HG03342 (cell line): ENCODE measurements around the gene FLAD1.

ENCODE experiments used
- ATAC-seq: cut with Tn5 transposase; IDR thresholded peaks from one replicate; pipeline ENCODE4 v1.9.1; 2021; ENCODE audit warnings: mild to moderate bottlenecking, moderate library complexity; ENCODE audit not compliant: unreplicated experiment

FLAD1 gene

DNA sequence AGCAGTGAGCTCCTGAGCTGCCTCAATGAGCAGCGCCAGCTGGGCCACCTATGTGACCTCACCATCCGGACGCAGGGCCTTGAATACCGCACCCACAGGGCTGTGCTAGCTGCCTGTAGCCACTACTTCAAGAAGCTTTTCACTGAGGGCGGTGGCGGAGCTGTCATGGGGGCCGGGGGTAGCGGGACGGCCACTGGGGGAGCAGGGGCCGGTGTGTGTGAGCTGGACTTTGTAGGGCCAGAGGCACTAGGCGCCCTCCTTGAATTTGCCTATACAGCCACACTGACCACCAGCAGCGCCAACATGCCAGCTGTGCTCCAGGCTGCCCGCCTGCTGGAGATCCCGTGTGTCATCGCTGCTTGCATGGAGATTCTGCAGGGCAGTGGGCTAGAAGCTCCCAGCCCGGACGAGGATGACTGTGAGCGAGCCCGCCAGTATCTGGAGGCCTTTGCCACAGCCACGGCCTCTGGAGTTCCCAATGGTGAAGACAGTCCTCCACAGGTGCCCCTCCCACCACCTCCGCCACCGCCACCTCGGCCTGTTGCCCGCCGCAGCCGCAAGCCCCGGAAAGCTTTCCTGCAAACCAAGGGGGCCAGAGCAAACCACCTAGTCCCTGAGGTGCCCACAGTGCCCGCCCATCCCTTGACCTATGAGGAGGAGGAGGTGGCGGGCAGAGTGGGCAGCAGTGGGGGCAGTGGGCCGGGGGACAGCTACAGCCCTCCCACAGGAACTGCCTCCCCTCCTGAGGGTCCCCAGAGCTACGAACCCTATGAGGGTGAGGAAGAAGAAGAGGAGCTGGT is 31.8 kb downstream of the FLAD1 start:
- ATAC-seq = no peak

DNA sequence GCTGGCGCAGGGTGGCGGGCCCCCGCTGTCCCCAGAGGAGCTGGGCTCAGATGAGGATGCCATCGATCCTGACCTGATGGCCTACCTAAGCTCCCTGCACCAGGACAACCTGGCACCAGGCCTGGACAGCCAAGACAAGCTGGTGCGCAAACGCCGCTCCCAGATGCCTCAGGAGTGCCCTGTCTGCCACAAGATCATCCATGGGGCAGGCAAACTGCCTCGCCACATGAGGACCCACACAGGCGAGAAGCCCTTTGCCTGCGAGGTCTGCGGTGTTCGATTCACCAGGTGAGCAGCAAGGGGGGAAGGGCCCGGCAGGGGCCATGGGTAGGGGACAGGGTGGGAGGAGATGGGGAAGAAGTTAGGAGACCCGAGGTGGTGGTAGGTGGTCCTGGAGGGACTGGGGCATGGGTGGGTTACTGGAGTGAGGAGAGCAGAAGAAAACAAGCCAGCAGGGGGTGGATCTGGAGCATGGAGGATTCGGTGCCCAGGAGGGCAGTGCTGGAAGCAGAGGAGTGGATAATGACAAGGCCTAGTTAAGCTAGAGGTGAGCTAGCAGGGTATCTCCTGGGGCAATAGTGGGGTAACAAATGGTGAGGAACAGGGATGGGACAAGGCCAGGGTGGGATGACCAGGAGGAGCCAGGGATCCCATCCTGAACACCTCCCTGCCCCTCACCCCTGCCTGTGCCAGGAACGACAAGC is 32.5 kb downstream of the FLAD1 start:
- no peak for ATAC-seq

DNA sequence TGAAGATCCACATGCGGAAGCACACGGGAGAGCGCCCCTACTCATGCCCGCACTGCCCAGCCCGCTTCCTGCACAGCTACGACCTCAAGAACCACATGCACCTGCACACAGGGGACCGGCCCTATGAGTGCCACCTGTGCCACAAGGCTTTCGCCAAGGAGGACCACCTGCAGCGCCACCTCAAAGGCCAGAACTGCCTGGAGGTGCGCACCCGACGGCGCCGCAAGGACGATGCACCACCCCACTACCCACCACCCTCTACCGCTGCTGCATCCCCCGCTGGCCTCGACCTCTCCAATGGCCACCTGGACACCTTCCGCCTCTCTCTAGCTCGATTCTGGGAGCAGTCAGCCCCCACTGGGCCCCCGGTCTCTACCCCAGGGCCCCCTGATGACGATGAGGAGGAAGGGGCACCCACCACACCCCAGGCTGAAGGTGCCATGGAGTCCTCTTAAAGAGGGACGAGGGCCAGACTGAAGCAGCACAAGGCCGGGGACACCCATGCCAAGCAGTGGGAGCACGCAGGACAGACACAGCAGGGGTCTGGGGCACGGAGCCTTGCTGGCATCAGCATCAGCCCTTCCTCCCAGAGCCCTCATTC is 33.2 kb downstream of the FLAD1 start:
- no peak for ATAC-seq

DNA sequence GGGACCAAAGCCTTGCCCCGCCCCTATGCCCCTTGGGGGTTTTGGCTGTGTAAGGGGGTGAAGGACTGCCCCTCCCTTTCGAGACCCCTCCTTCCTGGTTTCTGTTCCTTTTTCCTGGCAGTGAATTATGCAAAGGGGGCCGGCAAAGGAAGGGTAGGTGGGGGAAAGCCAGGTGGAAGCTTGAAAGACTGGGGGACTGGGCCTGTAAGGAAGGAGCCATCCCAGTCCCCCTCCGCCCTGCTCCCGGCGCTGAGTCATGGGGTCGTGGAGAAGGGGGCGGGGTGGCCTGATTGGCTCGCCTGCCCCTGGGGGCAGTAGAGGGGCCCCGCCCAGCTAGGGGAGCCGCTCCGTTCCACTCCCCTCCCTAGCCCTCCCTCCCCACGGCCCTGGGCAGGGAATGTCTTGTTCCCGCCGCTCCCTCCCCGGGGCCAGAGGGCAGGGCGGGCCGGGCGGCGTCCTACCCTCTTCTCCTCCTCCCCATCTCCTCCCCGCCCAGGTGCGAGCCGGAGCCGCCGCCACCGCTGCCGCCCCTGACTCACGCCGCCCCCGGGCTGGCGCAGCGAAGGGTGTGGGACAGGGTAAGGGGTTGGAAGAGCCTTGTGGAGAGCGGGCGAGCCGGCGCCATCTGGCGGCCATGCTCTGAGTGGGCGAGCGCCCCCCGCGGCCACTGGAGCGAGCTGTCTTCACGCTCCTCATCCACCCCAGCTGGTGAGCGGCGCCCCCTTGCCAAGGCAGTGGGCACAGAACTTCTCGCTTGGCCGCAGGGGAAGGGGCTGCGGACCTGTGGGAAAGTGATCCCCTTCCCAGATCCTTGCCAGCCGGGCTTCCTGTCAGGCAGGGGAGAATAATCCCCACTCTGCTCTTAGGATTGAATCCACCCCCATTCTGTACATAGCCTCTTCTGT is 34.1 kb downstream of the FLAD1 start:
- peak; percentile 64 for ATAC-seq

DNA sequence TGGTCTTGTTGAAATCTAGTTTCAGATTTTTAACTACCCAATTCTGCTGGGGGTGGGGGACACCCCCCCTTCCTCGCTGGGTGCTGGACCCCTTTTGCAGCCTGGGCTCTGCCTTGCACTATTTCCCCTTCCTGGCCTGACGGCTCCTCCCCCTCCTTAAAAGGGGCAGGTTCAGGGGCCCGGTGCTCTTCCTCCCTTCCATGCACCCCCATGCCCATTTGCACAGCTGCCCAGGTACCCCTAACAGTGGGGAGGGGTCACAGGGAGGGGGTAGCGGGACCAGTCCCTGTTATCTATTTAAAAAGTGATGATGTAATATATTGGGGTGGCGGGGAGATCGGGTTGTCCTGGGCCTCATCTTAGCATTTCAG is 34.8 kb downstream of the FLAD1 start:
- peak; percentile 16 for ATAC-seq

DNA sequence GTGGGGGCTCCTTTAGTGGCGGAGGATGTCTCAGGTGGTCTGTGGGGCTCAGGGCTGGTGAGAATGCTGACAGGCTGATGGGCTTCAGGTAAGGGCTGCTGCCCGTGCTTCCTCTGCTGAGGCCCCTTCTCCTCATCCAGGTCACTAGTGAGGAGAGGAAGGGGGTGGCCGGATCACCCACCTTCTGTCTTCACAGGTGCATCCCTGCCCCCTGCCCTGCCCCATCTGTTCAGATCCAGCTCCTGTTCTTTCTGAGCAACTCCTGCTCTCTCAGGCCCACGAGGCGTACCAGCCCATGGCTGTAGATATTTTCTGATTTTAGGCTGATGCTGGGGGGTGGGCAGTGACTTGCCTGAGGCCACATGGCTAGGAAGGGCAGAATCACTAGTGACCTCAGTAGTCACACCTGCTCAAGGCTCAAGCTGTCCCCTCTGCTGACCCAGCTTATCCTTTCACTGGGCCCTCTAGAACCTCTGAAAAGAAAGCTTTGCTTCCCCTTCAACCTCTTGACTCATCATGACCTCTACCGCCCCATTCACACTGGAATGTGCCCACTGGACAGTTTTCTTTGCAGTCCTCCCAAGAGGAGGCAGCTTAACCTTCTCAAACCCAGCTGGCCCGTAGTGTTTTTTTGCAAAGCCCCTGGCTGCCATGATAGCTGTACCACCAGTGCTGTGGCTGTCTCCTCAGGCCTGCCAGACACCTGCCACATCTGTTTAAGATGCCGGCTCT is 35.6 kb downstream of the FLAD1 start:
- ATAC-seq = no peak

DNA sequence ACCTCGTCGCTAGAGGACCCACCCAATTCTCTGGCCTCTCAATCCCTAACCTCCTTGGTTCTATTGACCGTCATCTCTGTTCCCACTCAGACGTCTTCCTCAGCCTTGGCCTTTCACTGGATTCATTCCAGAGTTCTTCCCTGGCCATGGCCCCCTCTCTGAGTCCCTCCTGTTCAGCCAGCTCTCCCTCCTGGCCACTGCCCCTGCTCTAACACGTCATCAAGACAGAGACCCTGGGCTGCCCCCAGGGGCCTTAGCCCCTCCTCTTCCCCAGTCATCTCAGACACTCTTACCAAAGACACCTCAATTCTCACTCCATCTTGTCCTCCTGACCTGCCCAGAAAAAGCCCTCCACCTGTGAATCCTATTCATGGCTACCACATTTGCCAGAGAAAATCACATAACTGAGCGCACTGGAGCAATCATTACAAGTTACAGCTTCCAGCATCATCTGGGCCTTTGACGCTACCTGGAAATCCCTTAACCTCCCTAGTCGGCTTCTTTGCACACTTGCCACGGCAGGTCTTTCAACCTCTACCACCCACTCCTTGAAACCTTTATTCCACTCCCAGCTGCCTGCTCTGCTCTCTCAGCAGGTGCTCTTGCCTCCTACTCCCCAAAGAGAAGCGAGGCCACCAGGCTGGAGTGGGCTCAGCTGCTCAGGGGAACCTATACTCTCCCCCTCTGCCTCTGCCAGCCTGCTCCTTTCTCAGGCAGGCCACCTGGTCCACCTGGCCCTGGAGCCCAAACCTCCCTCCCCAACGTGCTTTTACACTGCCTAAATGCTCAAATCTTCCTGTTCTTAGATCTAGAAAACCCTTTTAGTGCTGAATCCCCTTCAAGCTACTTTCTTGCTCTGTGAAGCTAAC is 36.5 kb downstream of the FLAD1 start:
- ATAC-seq = no peak

DNA sequence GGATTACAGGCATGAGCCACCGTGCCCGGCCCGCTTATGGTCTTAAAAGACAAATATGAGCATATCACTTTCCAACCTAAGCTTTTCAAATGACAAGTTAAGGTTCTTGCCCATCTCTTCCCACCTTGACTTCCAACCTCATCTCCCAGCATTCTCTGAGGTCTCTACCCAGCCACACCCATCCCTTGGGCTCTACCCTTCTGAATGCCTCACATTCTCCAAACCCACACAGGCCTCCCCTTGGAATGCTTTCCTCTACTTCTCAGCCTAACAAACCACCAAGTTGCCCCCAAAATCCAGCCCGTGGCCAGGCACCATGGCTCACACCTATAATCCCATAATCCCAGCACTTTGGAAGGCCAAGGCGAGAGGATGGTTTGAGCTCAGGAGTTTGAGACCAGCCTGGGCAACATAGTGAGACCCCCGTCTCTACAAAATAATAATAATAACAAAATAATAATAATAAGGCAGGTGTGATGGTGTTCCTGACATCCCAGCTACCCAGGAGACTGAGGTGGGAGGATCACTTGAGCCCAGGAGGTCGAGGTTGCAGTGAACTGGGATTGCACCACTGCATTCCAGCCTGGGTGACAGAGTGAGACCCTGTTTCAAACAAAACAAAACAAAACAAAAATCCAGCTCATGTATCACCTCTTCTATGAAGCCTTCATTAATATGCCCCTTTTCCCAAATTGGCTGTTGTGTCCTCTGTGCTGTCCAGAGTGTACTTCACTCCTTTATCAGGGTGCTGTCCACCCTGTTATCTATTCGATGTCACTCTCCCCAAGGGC is 39.2 kb downstream of the FLAD1 start:
- ATAC-seq = no peak

DNA sequence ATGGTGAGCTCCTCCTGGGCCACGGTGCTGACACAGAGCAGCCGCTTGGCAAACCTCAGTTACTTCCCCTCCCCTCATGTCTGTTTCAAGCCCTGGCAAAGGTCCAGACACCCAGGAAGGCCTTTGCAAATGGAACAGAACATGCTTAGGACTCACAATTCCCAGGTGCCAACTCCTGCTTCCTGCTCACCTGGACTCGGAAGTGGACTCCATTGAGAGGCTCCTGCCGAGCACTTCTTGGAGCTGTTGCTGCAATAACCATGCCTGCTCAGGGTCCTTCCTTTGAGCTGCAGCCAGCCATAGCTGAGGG is 39.7 kb downstream of the FLAD1 start:
- ATAC-seq = no peak

DNA sequence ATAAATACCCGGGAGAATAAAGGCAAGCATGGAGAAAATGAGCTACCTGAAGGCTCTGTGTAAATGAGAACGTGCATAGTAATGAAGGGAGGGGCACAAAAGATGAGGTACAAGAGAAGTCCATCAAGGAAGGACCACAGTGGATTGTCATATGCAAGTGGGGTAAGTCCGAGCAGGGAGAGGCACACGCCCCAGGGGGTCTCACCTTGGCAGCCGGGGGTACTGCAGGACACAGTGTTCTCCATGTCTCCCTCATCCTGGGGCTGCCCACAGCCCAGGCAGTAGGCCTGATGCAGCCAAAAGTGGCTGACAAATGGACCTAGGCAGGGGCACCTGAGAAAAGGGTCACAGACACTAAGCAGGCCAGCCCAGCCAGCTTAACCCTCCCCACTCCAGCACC is 40.5 kb downstream of the FLAD1 start:
- no peak for ATAC-seq

DNA sequence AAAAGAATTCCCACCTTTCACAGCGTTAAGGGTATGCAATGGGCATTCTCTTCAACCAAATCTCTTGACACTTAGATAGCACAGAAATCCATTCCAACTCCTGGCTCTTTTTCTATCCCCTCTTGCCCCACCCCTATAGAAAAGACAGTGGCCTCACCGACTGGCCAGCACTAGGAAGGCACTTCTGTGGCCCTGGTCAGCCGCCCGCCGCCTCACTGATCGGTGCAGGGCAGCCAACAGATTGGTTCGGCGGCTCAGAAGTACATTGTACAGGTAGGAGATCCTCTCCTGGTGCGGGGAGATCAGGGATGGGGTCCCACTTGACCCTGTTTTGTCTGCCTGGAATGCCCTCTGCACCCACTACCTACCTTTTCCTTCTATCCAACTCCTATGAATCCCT is 41.2 kb downstream of the FLAD1 start:
- ATAC-seq = no peak

DNA sequence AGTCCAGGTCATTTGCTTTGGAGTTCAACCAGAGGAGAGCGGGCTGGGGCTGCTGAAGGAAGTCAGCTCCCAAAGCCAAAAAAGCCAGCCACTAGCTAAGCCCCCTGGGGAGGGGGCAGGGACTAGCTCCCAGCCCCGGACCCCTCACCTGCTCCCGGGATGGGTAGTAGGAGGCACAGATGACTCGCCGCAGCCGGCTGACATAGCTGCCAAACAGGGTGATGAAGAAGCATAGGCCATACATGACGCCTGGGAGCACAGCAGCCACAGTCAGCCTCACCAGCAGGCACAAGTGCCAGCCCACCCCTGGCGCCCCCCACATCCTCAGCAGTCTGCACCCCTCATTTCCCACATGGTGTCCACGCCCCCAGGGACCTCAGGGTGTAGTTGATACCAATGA is 43.0 kb downstream of the FLAD1 start:
- ATAC-seq = no peak

DNA sequence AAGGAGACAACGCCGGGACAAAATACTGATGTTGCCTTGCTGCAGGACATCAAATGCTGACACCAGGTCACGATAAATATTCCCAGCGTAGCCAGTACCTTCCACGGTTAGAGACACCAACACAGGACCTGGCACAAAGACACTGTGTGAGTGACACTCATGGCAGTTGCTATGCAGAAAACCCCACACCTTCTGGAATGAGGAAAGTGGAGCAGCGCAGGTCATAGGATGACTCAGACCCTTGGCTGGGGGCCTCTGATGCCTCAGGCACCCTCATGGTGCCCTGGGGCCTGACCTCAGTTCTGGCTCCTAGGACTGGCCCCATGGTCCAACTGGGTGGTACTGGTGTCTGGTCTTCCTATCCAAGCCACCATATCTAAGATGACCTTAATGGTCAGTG is 43.4 kb downstream of the FLAD1 start:
- no peak for ATAC-seq

DNA sequence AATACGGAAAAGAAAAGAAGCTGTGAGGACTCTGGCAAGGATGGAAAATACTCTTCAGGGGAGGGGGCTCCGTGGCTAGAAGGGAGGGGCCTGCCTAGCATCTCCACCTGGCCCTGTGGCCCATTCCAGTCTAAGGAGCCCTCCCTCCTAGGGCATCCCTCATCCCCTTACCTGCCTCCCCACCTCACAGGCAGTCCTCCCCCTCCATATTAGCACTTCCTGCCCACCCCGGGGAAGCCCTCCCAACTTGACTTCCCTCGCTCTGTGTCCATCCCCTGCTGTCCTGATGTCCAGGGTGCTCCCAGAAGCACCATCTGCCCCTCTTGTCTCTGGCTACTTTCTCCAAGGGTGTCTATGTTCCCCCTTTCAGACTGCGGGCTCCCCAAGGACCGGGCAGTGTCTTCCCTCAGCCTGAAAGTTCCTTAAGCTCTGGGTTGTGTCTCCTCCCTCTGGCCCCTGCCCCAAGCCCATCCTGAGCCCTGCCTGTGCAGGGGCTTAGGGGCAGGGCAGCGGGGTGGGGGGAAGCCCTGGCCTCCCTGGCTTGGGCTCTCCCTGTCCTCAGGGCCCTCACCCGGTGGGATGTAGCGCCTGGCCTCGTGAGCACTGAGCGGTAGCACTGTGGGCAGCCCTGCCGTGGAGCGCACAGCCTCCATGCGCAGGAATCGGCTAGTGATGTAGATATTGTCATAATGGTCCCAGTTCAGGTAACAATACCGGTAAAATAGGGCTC is 46.5 kb downstream of the FLAD1 start:
- no peak for ATAC-seq

DNA sequence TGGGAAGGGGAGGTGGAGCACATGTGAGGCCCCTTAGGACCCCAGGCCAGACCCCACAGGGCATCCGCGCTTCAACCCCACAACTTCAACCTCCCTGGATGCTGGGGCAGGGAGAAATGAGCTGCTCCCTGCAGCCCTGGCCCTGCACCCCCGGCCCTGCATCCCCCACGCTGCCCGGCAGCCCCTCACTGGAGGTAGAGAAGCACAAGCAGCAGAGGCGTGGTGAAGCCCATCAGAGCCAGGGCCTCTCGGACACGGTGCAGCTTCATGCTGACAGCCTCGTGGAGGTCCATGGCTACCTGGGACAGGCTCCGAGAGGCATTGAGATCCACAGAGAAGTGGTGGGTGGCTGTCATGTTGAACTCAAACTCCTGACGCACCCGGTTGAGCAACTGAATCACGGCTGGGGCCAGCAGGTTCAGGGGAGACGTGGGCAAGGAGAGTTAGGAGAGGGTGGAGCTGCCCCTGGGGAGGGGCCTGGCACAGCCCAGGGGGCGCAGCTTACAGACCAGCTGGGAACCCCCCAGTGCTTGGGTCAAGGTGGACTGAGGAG is 47.2 kb downstream of the FLAD1 start:
- no peak for ATAC-seq

DNA sequence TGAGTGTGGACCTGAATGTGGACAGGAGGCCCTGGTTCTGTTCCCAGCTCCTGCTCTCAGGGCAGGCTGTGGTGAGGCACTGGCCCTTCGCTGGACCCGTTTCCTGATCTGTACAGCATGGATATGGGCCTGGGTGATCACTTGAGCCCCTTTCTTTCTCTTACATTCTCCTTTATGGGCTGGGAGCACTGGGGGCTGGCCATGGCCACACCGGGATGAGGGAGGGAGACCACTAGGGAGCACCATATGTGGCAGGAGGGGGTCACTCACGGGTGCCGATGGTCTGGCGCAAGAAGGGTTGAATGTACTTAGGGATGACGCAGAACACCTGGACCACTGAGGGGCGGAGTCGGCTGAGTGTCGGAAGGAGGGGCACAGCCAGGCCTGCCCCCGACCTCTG is 47.8 kb downstream of the FLAD1 start:
- ATAC-seq = no peak

DNA sequence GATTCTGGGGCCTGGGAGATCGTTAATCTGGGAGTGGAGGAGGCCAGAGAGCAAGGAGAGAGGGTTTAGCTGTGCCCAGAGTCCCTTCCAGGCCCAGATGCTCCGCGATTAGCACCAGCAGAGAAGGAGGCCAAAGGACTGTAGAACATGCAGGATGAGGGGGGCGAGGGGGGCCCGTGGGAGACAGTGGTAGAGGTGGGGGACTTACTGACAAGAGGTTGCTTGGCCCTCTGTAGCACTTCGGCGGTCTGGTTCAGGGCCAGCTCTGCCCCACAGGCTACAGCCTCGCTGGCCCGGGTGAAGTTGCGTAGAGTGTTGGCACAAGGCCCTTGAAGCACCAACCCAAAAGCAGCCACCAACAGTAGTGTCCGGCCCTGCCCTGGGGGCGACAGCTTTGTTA is 49.7 kb downstream of the FLAD1 start:
- no peak for ATAC-seq

DNA sequence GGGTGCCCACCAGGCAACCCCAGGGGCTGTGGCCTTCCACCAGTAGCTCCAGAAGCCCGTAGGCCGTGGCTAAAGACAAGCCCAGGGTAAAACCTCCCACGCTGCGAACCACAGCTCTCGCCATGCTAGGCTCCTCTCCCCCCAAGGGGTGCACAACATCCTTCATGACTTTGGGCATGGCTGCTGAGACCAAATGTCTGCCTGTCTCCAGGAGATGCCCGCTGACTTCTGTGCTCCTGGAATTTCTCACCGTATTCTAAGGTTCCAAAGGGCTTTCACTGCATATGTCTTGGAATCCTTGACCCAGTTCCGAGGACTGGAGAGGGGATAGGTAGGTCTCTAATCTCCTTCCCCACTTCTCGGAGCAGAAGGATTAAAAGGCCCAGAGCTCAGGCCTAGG is 50.4 kb downstream of the FLAD1 start, which contains the start of the genes DCST1 and DCST2:
DCST1 (plus strand) TSS at position 301 of the 400 bp plus-strand sequence. CDS start 213 bp downstream, outside the sequence.
DCST2 (minus strand) TSS at position 258 of the 400 bp plus-strand sequence; CDS start at position 178, 80 bp downstream.
- no peak for ATAC-seq
